ENCODE results near the gene TBC1D22A. TPM values are rescaled to one million over a fixed set of nuclear protein-coding genes. Genes with fewer than 3 reads are reported as not detected.

TBC1D22A gene
- total and polyA plus RNA-seq, 2 experiments from 2014 or later = 9.6 to 13.3 TPM

GRCh38 chr22:47161631-47162030 is 399.2 kb downstream of the TBC1D22A start (continued):
- TF ChIP-seq ZNF462 (CRISPR knock-in tag; IDR thresholded peaks at IDR 0.05) = no peak
- TF ChIP-seq NANOG (IDR thresholded peaks at IDR 0.05; ENCODE audit: borderline replicate concordance) = no peak
- no peak for TF ChIP-seq EZH2 (IDR thresholded peaks at IDR 0.05; ENCODE audit: low read depth, unreplicated experiment)

GRCh38 chr22:47162865-47163264 is 400.4 kb downstream of the TBC1D22A start:
- no peaks in the 10 kb centered on the region for H3K79me2 ChIP-seq (replicated peaks; ENCODE audit: insufficient read depth)
- H3K27ac ChIP-seq (ENCODE audit: low read depth) = no peak overlapping the region
- no peaks in the 10 kb centered on the region for H4K20me1 ChIP-seq (replicated peaks; ENCODE audit: insufficient read depth)
- no peak overlapping the region for H3K4me2 ChIP-seq
- peaks cover 2% of the 10 kb centered on the region for H3K27me3 Mint-ChIP-seq (ENCODE audit: insufficient read depth, low read depth, poor library complexity)
- H3K4me3 Mint-ChIP-seq = no peak overlapping the region
- H3K9me2 ChIP-seq (ENCODE audit: insufficient read depth) = no peaks in the 10 kb centered on the region
- no peak for TF ChIP-seq ETS1 (IDR thresholded peaks at IDR 0.05)
- H3K4me1 Mint-ChIP-seq = 0 out of 3 replicates have a peak, but pooled peaks cover 4% of the 10 kb centered on the region
- H3F3A ChIP-seq (replicated peaks; ENCODE audit: low read depth) = no peaks in the 10 kb centered on the region
- no peak overlapping the region for H3K27ac Mint-ChIP-seq
- peaks cover 13% of the 10 kb centered on the region for H3K36me3 Mint-ChIP-seq (ENCODE audit: low read depth)
- H3K4me1 ChIP-seq (ENCODE audit: insufficient read depth) = no peaks in the 10 kb centered on the region
- H3K4me3 ChIP-seq = no peak overlapping the region
- no peak overlapping the region for H2AFZ ChIP-seq
- ATAC-seq (no peak), DNase-seq (ENCODE audit: low spot score) (no peak)
- H3K36me3 ChIP-seq (ENCODE audit: insufficient read depth) = peaks cover 3% of the 10 kb centered on the region; the same call in 1 of the 2 replicates
- no peaks in the 10 kb centered on the region for H3K27me3 ChIP-seq (ENCODE audit: insufficient read depth)
- peaks cover 12% of the 10 kb centered on the region for H3K9me3 Mint-ChIP-seq
